Measurements from ENCODE around the gene ABCA1. TPM values are rescaled to one million over a fixed set of nuclear protein-coding genes. Genes with fewer than 3 reads are reported as not detected.

The ABCA1 gene
- total RNA-seq, 6 donors from 2014 or later: 27.6 to 194 (median 47.0) TPM

GRCh38 chr9:104747245-104747564 is 180.8 kb downstream of the ABCA1 start:
- Histone ChIP-seq H3K36me3 (peaks cover 0 to 11% (median 4%) of the 10 kb centered on the region in 4 donors), H3K27me3 (no peaks in the 10 kb centered on the region), H3K4me1 (peaks cover 9 to 23% (median 18%) of the 10 kb centered on the region in 4 donors), H3K27ac (peak overlapping the region; percentile 94 to 97 (median 96)), H3K4me3 (peak overlapping the region in 3 of 4 donors; percentile 63 to 84 (median 75)), H3K9me3 (no peaks in the 10 kb centered on the region)
- no peak for DNase-seq
- WGBS, 2 donors: 1 to 2% methylated on average over 9 of the region's 9 CpGs
- ATAC-seq (ENCODE audit: low FRiP score in 2 of 2): peak; percentile 23 to 45
- no peak for TF ChIP-seq POLR2AphosphoS5 (IDR thresholded peaks at IDR 0.05)
- TF ChIP-seq POLR2A (IDR thresholded peaks at IDR 0.05): no peak
- no peak for TF ChIP-seq EP300 (IDR thresholded peaks at IDR 0.05)
- TF ChIP-seq CTCF (IDR thresholded peaks at IDR 0.05): no peak

- Histone ChIP-seq H3K36me3 (peaks cover 0 to 7% (median 4%) of the 10 kb centered on the region in 4 donors), H3K4me1 (peaks cover 9 to 23% (median 18%) of the 10 kb centered on the region in 4 donors), H3K4me3 (peak overlapping the region in 3 of 4 donors; percentile 63 to 84 (median 75)), H3K27ac (peak overlapping the region; percentile 94 to 97 (median 96)), H3K9me3 (no peaks in the 10 kb centered on the region), H3K27me3 (no peaks in the 10 kb centered on the region)
- 4 to 14% methylated on average over 1 of the region's 1 CpG for WGBS, 2 donors
- TF ChIP-seq EP300 (IDR thresholded peaks at IDR 0.05): no peak
- no peak for TF ChIP-seq POLR2AphosphoS5 (IDR thresholded peaks at IDR 0.05)
- TF ChIP-seq CTCF (IDR thresholded peaks at IDR 0.05): no peak
- TF ChIP-seq POLR2A (IDR thresholded peaks at IDR 0.05): no peak
- ATAC-seq (ENCODE audit: low FRiP score in 2 of 2): no peak
- no peak for DNase-seq
Measured at GRCh38 chr9:104746798-104747197, 181.2 kb downstream of the ABCA1 start.

GRCh38 chr9:104746285-104746684 is 181.7 kb downstream of the ABCA1 start:
- ATAC-seq (ENCODE audit: low FRiP score in 2 of 2) (no peak), DNase-seq (no peak)
- Histone ChIP-seq H3K27ac (no peak overlapping the region), H3K27me3 (no peaks in the 10 kb centered on the region), H3K4me3 (no peak overlapping the region), H3K4me1 (peaks cover 9 to 23% (median 18%) of the 10 kb centered on the region in 4 donors), H3K36me3 (peaks cover 0 to 2% (median under 1%) of the 10 kb centered on the region in 4 donors), H3K9me3 (no peaks in the 10 kb centered on the region)
- TF ChIP-seq EP300 (IDR thresholded peaks at IDR 0.05) (no peak), POLR2AphosphoS5 (IDR thresholded peaks at IDR 0.05) (no peak), POLR2A (IDR thresholded peaks at IDR 0.05) (no peak), CTCF (IDR thresholded peaks at IDR 0.05) (no peak)
- 47 to 60% methylated on average over 2 of the region's 2 CpGs for WGBS, 2 donors

- H3K9me3 ChIP-seq: no peaks in the 10 kb centered on the region
- no peaks in the 10 kb centered on the region for H3K36me3 ChIP-seq
- 61 to 76% methylated on average over 1 of the region's 1 CpG for WGBS, 2 donors
- H3K27me3 ChIP-seq: no peaks in the 10 kb centered on the region
- H3K4me3 ChIP-seq: no peak overlapping the region
- H3K27ac ChIP-seq: no peak overlapping the region
- peaks cover 9 to 23% (median 18%) of the 10 kb centered on the region in 4 donors for H3K4me1 ChIP-seq
- DNase-seq: no peak
- ATAC-seq (ENCODE audit: low FRiP score in 2 of 2): no peak
- TF ChIP-seq POLR2A (IDR thresholded peaks at IDR 0.05) (no peak), CTCF (IDR thresholded peaks at IDR 0.05) (no peak), EP300 (IDR thresholded peaks at IDR 0.05) (no peak), POLR2AphosphoS5 (IDR thresholded peaks at IDR 0.05) (no peak)
Measured at GRCh38 chr9:104745852-104746251, 182.1 kb downstream of the ABCA1 start.

- TF ChIP-seq EP300 (IDR thresholded peaks at IDR 0.05) (no peak), CTCF (IDR thresholded peaks at IDR 0.05) (peak; percentile 49 to 78 (median 71)), POLR2AphosphoS5 (IDR thresholded peaks at IDR 0.05) (no peak)
- Histone ChIP-seq H3K4me1 (peaks cover 4 to 9% (median 7%) of the 10 kb centered on the region in 4 donors), H3K9me3 (no peaks in the 10 kb centered on the region), H3K36me3 (no peaks in the 10 kb centered on the region), H3K4me3 (no peak overlapping the region), H3K27ac (no peak overlapping the region), H3K27me3 (no peaks in the 10 kb centered on the region)
- WGBS, 2 donors: 31 to 33% methylated on average over 7 of the region's 7 CpGs
- DNase-seq (no peak), ATAC-seq (ENCODE audit: low FRiP score in 2 of 2) (peak; percentile 25 to 45)
Measured at GRCh38 chr9:104743376-104743985, 184.5 kb downstream of the ABCA1 start.

Measured in upper lobe of left lung (tissue), 6 donors.